HepG2 (cell line): Measurements from ENCODE around the gene WIZ. TPM values are rescaled to one million over a fixed set of nuclear protein-coding genes. Genes with fewer than 3 reads are reported as not detected.

Experiments
- AGO1 ChIP-seq: fragments of 200-400 bp; formaldehyde crosslinking; IDR thresholded peaks from 2 replicates; pipeline ENCODE4 v1.6.1; 2017; ENCODE audit warnings: mild to moderate bottlenecking, low read depth, low read length, moderate library complexity; ENCODE audit not compliant: poor library complexity, severe bottlenecking
- ATRX ChIP-seq: sonication (generic); formaldehyde crosslinking; IDR thresholded peaks from 2 replicates; pipeline ENCODE4 v1.4.0; 2020; ENCODE audit warnings: missing genetic modification reagents, borderline replicate concordance
- EP300 ChIP-seq, 3 experiments: sonication (generic) in 1 of 3; formaldehyde crosslinking in 1 of 3; IDR thresholded peaks; 2 replicates each; pipeline versions ENCODE4 v1.5.1 to v1.6.1; 2011 to 2020; ENCODE audit warnings: low read depth in 2 of 3, low read length in 2 of 3, borderline replicate concordance in 1 of 3, improper control_type of control experiment in 1 of 3, mild to moderate bottlenecking in 1 of 3, missing genetic modification reagents in 1 of 3, moderate library complexity in 1 of 3
- FOXO1 ChIP-seq: sonication (generic); formaldehyde crosslinking; IDR thresholded peaks from 2 replicates; pipeline ENCODE4 v1.4.0; 2020; ENCODE audit warnings: missing genetic modification reagents
- HMG20A ChIP-seq: IDR thresholded peaks from 2 replicates; pipeline ENCODE4 v1.6.1; 2016; ENCODE audit warnings: borderline replicate concordance
- HOXA7 ChIP-seq: sonication (generic); formaldehyde crosslinking; IDR thresholded peaks from 2 replicates; pipeline ENCODE4 v1.8.1; 2022; ENCODE audit warnings: mild to moderate bottlenecking, missing genetic modification reagents, moderate library complexity
- JDP2 ChIP-seq: sonication (generic); formaldehyde crosslinking; IDR thresholded peaks from 2 replicates; pipeline ENCODE4 v1.8.1; 2022; ENCODE audit warnings: missing genetic modification reagents, borderline replicate concordance
- SPEN ChIP-seq: sonication (generic); formaldehyde crosslinking; IDR thresholded peaks from 2 replicates; pipeline ENCODE4 v1.5.1; 2020; ENCODE audit warnings: low read depth, mild to moderate bottlenecking, missing genetic modification reagents
- STAT5B ChIP-seq: sonication (generic); formaldehyde crosslinking; IDR thresholded peaks from 2 replicates; pipeline ENCODE4 v1.4.0; 2020; ENCODE audit warnings: missing genetic modification reagents
- TBL1XR1 ChIP-seq: fragments of 150-350 bp; IDR thresholded peaks from 2 replicates; pipeline ENCODE4 v1.6.1; 2014; ENCODE audit warnings: borderline replicate concordance, low read length; ENCODE audit not compliant: partially characterized antibody
- ZBTB7A ChIP-seq: sonication (generic); formaldehyde crosslinking; IDR thresholded peaks from 2 replicates; pipeline ENCODE4 v1.8.0; 2022; ENCODE audit warnings: mild to moderate bottlenecking, missing genetic modification reagents
- ZNF784 ChIP-seq: sonication (generic); formaldehyde crosslinking; IDR thresholded peaks from 2 replicates; pipeline ENCODE4 v1.5.1; 2020; ENCODE audit warnings: missing genetic modification reagents, mild to moderate bottlenecking, borderline replicate concordance
- ZNF788 ChIP-seq: sonication (generic); formaldehyde crosslinking; IDR thresholded peaks from 2 replicates; pipeline ENCODE4 v1.5.0; 2020; ENCODE audit warnings: mild to moderate bottlenecking, missing genetic modification reagents, borderline replicate concordance
- polyA plus RNA-seq, 8 experiments: library from polyadenylated mRNA; depleted of rRNA in 3 of 8; stranded (reverse) in 7 of 8; unstranded in 1 of 8; fragments of >200 nt; fragmentation: Illumina TruSeq in 4 of 8; extraction: Trizol in 4 of 8; gene quantifications; 2 replicates each; pipeline versions ENCODE4 v1.2.1 to v1.2.3, GENCODE V29; 2011 to 2016; ENCODE audit warnings: low read depth in 4 of 8, missing spikeins in 1 of 8, mixed read lengths in 1 of 8; ENCODE audit not compliant: insufficient read depth in 1 of 8
- total RNA-seq, 5 experiments: library from RNA; depleted of rRNA; stranded (reverse); fragments of >200 nt; fragmentation: Illumina TruSeq; extraction: Trizol; gene quantifications; 2 replicates each; pipeline ENCODE4 v1.2.3, GENCODE V29; 2016; ENCODE audit warnings: low read depth in 1 of 5

WIZ gene
- total and polyA plus RNA-seq, 2 of the 13 experiments (the other 11 are each of a cell fraction or from before 2014, with no cell fraction given) = 4.7 to 4.8 TPM

GRCh38 chr19:15439821-15440641 lies 9.7 kb downstream of the WIZ start (continued):
- no peak for TF ChIP-seq FOXO1 (CRISPR knock-in tag)
- no peak for TF ChIP-seq STAT5B (CRISPR knock-in tag)
- no peak for TF ChIP-seq ZNF788 (CRISPR knock-in tag)
- TF ChIP-seq EP300 (IDR thresholded peaks at IDR 0.05; ENCODE audit: low read depth in 2 of 2, low read length in 2 of 2) = no peak
- TF ChIP-seq EP300 (CRISPR knock-in tag; IDR thresholded peaks at IDR 0.05; ENCODE audit: borderline replicate concordance) = no peak
- TF ChIP-seq ZBTB7A (CRISPR knock-in tag) = no peak
- no peak for TF ChIP-seq JDP2
- no peak for TF ChIP-seq ATRX (CRISPR knock-in tag)
- TF ChIP-seq TBL1XR1 = no peak
- TF ChIP-seq ZNF784 (CRISPR knock-in tag) = no peak
- TF ChIP-seq SPEN = no peak
- no peak for TF ChIP-seq AGO1
- no peak for TF ChIP-seq HMG20A (CRISPR knock-in tag)
- no peak for TF ChIP-seq HOXA7 (CRISPR knock-in tag)
